CD1c-positive myeloid dendritic cell (primary cell): Measurements from ENCODE around the gene PCDHGB7.
"Not testable (repeated sequence)": the region's sequence is repeated elsewhere in the genome, so short reads cannot be mapped to it uniquely, and the experiment has no call there.

Source experiments
- DNase-seq: peaks from one replicate; pipeline ENCODE4 v3.0.0-alpha.2; 2016; ENCODE audit errors: extremely low spot score

PCDHGB7 gene

DNA sequence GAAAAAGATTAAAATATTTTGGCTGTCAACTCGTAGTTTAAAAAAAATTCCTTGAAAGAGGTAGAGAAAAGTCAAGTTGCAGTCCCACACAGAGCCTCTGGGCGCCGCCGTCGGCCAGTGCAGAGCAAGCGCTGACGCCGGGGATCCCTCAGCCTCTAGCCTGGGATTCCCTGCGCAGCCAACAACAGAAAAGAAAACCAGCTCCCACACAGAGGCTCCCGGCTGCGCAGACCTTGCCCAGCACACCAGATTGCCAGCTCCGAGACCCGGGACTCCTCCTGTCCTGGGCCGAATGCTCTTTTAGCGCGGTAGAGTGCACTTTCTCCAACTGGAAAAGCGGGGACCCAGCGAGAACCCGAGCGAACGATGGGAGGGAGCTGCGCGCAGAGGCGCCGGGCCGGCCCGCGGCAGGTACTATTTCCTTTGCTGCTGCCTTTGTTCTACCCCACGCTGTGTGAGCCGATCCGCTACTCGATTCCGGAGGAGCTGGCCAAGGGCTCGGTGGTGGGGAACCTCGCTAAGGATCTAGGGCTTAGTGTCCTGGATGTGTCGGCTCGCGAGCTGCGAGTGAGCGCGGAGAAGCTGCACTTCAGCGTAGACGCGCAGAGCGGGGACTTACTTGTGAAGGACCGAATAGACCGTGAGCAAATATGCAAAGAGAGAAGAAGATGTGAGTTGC is at the start of gene PCDHGB7:
Gene PCDHGB7 (plus strand): TSS at position 184 of the 679 bp plus-strand sequence. CDS start 183 bp downstream, at position 367.
- peak; percentile 80 for DNase-seq

DNA sequence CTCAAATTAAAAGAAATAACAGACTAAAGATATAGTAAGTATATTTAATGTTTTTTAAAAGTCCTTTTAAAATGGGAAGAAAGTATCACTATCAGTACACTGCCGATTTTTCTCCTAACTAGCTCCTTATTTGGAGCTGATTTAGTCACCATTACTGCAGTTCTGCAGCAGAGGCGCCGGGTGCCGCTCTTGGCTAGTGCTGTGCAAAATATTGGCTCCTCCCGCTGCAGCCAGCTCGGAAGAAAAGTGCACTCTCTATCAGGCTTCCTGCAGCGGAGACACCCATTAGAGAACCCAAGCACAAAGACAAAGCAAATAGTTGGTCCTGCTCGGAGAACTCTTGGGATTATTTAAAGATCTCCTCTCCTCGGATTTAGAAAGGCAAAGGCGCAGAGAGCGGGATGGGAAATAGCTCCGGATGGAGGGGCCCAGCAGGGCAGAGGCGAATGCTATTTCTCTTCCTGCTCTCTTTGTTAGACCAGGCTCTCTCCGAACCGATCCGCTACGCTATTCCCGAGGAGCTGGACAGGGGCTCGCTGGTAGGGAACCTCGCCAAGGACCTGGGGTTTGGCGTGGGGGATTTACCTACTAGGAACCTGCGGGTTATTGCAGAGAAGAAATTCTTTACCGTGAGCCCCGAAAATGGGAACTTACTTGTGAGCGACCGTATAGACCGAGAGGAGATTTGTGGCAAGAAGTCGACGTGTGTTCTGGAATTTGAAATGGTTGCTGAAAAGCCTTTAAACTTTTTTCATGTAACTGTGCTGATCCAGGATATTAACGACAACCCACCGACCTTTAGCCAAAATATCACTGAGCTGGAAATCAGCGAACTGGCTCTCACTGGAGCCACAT is 47.3 kb upstream of the PCDHGB7 start, which contains the start of gene PCDHGB3:
Gene PCDHGB3 (plus strand): TSS at position 249 of the 855 bp plus-strand sequence. CDS start 153 bp downstream, at position 402.
- DNase-seq, result peak; percentile 31

DNA sequence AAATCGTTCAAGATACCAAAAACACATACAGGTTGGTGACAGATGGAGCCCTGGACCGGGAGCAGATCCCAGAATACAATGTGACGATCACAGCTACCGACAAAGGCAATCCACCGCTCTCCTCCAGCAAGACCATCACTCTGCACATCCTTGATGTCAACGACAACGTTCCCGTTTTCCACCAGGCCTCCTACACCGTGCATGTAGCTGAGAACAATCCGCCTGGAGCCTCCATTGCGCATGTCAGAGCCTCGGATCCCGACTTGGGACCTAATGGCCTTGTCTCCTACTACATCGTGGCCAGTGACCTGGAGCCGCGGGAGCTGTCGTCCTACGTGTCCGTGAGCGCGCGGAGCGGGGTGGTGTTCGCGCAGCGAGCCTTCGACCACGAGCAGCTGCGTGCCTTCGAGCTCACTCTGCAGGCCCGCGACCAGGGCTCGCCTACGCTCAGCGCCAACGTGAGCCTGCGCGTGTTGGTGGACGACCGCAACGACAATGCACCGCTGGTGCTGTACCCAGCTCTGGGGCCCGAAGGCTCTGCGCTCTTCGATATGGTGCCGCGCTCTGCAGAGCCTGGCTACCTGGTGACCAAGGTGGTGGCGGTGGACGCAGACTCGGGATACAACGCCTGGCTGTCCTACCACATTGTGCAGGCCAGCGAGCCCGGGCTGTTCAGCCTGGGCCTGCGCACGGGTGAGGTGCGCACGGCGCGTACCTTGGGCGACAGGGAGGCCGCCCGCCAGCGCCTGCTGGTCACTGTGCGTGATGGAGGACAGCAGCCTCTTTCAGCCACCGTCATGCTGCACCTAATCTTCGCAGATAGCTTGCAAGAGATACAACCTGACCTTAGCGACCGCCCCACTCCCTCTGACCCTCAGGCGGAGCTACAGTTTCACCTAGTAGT is 45.7 kb upstream of the PCDHGB7 start:
- DNase-seq, result no peak

DNA sequence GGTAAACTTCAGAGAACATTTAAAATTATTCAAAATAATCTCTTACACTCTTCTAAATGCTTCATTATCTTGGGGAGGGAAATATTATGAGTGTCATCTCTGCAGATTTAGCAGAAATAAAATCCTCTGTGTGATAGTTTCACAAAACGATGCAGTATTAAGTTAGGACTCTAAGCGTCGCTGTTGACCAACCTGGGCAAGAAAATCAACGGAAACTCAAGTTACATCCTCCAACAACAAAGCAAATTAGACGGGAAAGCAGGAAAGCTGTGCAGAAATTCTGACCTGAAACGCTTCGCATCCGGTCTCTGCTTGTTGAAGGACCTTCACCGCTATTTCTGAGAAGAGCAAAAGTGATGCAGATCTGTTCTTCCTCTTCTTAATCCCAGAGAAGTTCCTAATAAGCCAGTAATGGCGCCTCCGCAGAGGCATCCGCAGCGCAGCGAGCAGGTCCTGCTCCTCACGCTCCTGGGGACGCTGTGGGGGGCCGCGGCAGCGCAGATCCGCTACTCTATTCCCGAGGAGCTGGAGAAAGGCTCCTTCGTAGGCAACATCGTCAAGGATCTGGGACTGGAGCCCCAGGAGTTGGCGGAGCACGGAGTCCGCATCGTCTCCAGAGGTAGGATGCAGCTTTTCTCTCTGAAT is 43.7 kb upstream of the PCDHGB7 start, which contains the start of gene PCDHGA6:
Gene PCDHGA6 (plus strand): TSS at position 219 of the 645 bp plus-strand sequence. CDS start 193 bp downstream, at position 412.
- DNase-seq, result no peak

DNA sequence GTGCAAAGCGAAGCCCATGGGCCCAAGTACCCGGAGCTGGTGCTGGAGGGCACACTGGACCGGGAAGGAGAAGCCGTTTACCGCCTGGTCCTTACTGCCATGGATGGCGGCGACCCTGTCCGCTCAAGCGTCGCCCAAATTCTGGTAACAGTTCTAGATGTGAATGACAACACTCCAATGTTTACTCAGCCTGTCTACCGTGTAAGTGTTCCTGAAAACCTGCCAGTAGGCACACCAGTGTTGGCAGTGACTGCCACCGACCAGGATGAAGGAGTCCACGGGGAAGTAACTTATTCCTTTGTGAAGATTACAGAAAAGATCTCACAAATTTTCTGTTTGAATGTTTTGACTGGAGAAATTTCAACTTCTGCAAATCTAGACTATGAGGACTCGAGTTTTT is 42.9 kb upstream of the PCDHGB7 start:
- DNase-seq, result no peak

DNA sequence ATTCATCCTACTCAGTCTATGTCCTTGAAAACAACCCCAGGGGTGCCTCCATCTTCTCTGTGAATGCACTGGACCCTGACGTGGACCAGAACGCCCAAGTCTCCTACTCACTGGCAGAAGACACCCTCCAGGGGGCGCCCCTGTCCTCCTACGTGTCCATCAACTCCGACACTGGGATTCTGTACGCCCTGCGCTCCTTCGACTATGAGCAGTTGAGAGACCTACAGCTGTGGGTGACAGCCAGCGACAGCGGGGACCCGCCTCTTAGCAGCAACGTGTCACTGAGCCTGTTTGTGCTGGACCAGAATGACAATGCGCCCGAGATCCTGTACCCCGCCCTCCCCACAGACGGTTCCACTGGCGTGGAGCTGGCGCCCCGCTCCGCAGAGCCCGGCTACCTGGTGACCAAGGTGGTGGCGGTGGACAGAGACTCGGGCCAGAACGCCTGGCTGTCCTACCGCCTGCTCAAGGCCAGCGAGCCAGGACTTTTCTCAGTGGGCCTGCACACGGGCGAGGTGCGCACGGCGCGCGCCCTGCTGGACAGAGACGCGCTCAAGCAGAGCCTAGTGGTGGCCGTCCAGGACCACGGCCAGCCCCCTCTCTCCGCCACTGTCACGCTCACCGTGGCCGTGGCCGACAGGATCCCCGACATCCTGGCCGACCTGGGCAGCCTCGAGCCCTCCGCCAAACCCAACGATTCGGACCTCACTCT is 41.9 kb upstream of the PCDHGB7 start:
- DNase-seq, result not testable (repeated sequence)

DNA sequence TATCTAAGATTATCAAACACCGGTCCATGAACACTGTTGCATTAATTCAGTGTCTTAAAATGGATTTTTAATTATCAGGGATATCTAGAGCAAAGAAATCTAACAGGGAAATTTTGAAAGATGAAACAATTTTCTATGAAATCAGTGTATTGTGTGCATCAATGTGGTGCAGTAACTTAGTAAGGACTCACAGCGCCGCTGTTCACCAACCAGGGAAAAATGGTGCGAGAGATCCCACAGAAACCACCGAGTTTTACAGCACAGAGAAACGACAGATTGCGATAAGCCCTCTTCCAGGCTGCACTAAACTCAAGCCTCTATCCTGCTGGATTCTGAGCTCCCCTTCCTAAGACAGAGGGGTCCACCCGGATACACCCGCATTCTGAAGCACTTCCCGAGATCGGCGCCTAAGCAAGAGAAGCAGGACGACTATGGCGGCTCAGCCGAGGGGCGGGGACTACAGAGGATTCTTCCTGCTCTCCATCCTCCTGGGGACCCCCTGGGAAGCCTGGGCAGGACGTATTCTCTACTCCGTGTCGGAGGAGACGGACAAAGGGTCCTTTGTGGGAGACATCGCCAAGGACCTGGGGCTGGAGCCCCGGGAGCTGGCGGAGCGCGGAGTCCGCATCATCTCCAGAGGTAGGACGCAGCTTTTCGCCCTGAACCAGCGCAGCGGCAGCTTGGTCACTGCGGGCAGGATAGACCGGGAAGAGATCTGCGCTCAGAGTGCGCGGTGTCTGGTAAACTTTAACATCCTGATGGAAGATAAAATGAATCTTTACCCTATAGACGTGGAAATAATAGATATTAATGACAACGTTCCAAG is 34.8 kb upstream of the PCDHGB7 start, which contains the start of gene PCDHGA7:
Gene PCDHGA7 (plus strand): TSS at position 274 of the 826 bp plus-strand sequence. CDS start 158 bp downstream, at position 432.
- DNase-seq, result no peak

DNA sequence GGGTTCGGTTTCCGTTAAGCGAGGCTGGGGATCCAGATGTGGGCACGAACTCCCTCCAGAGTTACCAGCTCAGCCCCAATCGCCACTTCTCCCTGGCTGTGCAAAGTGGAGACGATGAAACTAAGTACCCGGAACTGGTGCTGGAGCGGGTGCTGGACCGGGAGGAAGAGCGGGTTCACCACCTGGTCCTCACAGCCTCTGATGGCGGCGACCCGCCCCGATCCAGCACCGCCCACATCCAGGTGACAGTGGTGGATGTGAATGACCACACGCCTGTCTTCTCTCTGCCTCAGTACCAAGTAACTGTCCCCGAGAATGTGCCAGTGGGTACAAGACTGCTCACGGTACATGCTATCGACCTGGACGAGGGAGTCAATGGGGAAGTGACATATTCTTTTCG is 34.1 kb upstream of the PCDHGB7 start:
- DNase-seq, result no peak

DNA sequence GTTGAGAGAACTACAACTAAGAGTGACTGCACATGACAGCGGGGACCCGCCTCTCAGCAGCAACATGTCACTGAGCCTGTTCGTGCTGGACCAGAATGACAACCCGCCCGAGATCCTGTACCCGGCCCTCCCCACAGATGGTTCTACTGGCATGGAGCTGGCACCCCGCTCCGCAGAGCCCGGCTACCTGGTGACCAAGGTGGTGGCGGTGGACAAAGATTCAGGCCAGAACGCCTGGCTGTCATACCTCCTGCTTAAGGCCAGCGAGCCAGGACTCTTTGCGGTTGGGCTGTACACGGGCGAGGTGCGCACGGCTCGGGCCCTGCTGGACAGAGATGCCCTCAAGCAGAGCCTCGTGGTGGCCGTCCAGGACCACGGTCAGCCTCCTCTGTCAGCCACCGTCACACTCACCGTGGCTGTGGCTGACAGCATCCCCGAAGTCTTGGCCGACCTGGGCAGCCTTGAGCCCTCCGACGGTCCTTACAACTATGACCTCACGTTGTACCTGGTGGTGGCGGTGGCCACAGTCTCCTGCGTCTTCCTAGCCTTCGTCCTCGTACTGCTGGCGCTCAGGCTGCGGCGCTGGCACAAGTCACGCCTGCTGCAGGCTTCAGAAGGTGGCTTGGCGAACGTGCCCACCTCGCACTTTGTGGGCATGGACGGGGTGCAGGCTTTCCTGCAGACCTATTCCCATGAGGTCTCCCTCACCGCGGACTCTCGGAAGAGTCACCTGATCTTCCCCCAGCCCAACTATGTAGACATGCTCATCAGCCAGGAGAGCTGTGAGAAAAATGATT is 32.8 kb upstream of the PCDHGB7 start:
- DNase-seq, result no peak

DNA sequence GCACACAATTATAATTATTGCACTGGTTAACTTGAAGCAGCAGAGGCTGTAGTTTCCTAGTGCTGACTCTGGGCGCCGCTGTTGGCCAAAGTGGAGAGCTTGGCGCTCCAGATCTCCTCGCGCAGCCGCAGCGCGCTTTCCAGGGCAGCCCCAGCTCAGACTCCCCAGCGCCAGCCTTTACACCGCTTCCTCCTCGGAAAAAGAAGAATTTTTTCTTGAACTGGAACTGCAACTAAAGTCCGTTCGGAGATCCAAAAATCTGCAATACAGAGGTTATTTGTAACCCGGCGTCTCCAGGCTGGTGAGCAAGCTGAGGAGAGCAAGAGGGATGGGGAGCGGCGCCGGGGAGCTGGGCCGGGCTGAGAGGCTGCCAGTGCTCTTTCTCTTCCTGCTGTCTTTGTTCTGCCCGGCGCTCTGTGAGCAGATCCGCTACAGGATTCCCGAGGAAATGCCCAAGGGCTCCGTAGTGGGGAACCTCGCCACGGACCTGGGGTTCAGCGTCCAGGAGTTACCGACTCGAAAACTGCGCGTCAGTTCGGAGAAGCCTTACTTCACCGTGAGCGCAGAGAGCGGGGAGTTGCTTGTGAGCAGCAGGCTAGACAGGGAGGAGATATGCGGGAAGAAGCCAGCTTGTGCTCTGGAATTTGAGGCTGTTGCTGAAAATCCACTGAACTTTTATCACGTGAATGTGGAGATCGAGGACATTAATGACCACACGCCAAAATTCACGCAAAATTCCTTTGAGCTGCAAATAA is 29.7 kb upstream of the PCDHGB7 start, which contains the start of gene PCDHGB4:
Gene PCDHGB4 (plus strand): TSS at position 142 of the 755 bp plus-strand sequence. CDS start 187 bp downstream, at position 329.
- peak; percentile 44 for DNase-seq

DNA sequence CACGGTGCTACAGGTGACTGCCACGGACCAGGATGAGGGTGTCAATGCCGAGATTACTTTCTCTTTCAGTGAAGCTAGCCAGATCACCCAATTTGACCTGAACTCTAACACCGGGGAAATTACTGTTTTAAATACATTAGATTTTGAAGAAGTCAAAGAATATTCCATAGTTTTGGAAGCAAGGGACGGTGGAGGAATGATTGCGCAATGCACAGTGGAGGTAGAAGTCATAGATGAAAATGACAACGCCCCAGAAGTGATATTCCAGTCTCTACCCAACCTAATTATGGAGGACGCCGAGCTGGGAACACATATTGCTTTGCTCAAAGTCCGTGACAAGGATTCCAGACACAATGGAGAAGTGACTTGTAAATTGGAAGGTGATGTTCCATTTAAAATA is 28.8 kb upstream of the PCDHGB7 start:
- DNase-seq, result no peak

DNA sequence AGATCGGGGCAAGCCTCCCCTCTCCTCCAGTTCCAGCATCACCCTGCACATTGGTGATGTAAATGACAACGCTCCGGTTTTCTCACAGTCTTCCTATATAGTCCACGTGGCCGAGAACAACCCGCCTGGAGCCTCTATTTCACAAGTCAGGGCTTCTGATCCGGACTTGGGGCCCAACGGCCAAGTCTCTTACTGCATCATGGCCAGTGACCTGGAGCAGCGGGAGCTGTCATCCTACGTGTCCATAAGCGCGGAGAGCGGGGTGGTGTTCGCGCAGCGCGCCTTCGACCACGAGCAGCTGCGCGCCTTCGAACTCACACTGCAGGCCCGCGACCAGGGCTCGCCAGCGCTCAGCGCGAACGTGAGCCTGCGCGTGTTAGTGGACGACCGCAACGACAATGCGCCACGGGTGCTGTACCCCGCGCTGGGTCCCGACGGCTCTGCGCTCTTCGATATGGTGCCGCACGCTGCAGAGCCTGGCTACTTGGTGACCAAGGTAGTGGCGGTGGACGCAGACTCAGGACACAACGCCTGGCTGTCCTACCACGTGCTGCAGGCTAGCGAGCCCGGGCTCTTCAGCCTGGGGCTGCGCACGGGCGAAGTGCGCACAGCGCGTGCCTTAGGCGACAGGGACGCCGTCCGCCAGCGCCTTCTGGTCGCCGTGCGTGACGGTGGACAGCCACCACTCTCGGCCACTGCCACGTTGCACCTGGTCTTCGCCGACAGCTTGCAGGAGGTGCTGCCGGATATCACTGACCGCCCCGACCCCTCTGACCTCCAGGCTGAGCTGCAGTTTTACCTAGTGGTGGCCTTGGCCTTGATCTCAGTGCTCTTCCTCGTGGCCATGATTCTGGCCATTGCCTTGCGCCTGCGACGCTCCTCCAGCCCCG is 28.1 kb upstream of the PCDHGB7 start:
- DNase-seq, result no peak

DNA sequence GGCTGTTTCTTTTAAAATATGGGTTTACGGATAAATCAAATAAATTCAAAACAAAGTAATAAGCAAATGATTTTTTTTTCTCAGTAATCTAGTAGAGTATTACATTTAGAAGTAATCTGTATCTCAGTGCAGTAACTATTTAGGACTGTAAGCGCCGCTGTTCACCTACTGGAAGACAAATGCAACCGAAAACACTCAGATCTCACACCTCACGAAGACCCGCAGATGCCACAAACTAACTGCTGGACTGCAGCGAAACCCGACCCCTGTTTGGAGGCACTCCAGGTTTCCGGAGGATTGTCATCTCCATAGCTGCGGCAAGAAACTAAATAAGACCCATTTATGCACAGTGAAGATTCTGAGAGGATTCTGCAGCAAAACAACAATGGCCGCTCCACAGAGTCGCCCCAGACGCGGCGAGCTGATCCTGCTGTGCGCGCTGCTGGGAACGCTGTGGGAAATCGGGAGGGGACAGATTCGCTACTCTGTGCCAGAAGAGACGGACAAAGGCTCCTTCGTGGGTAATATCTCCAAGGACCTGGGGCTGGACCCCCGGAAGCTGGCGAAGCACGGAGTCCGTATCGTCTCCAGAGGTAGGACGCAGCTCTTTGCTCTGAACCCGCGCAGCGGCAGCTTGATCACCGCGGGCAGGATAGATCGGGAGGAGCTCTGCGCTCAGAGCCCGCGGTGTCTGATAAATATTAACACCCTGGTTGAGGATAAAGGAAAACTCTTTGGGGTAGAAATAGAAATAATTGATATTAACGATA is 24.9 kb upstream of the PCDHGB7 start, which contains the start of gene PCDHGA8:
Gene PCDHGA8 (plus strand): TSS at position 205 of the 770 bp plus-strand sequence. CDS start 181 bp downstream, at position 386.
- DNase-seq, result no peak

DNA sequence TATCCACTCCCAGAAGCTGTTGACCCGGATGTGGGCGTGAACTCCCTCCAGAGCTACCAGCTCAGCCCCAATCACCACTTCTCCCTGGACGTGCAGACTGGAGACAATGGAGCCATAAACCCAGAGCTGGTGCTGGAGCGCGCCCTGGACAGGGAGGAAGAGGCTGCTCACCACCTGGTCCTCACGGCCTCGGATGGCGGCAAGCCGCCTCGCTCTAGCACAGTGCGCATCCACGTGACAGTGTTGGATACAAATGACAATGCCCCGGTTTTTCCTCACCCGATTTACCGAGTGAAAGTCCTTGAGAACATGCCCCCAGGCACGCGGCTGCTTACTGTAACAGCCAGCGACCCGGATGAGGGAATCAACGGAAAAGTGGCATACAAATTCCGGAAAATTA is 24.2 kb upstream of the PCDHGB7 start:
- DNase-seq, result no peak

DNA sequence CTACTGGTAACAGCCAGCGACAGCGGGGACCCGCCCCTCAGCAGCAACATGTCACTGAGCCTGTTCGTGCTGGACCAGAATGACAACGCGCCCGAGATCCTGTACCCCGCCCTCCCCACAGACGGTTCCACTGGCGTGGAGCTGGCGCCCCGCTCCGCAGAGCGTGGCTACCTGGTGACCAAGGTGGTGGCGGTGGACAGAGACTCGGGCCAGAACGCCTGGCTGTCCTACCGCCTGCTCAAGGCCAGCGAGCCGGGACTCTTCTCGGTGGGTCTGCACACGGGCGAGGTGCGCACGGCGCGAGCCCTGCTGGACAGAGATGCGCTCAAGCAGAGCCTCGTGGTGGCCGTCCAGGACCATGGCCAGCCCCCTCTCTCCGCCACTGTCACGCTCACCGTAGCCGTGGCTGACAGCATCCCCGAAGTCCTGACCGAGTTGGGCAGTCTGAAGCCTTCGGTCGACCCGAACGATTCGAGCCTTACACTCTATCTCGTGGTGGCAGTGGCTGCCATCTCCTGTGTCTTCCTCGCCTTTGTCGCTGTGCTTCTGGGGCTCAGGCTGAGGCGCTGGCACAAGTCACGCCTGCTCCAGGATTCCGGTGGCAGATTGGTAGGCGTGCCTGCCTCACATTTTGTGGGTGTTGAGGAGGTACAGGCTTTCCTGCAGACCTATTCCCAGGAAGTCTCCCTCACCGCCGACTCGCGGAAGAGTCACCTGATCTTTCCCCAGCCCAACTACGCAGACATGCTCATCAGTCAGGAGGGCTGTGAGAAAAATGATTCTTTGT is 22.9 kb upstream of the PCDHGB7 start:
- DNase-seq, result not testable (repeated sequence)
